Bronchial smooth muscle cell (primary cell): ENCODE measurements around the gene LOXL4. TPM values are rescaled to one million over a fixed set of nuclear protein-coding genes. Genes with fewer than 3 reads are reported as not detected.

Experiments
- total RNA-seq: library from RNA; depleted of rRNA; stranded (reverse); fragments of >200 nt; gene quantifications from 2 replicates; pipeline ENCODE4 v1.2.1, GENCODE V29; 2014

LOXL4 gene
- 9.9 and 13.3 TPM in 2 replicates for total RNA-seq

GRCh38 chr10:98267894-98268693 is at the start of gene LOXL4:
Gene LOXL4, minus strand, starts transcription at chr10:98268194. Its CDS starts 5,175 bp downstream, at chr10:98263019.

Other genes starting within 250 kb of the LOXL4 start
- under 0.01 TPM in 1 of 2 replicates, not detected in the other for gene CRTAC1, start 237.6 kb downstream of the LOXL4 start, total RNA-seq
- 16.7 and 17.1 TPM in 2 replicates for gene R3HCC1L, start 133.5 kb downstream of the LOXL4 start, total RNA-seq
- gene PYROXD2, start 147.0 kb upstream of the LOXL4 start, total RNA-seq, result 11.3 and 34.9 TPM in 2 replicates
- gene HPS1, start 178.7 kb upstream of the LOXL4 start, total RNA-seq, result 24.1 and 29.0 TPM in 2 replicates